ENCODE results near the gene AAGAB.

The AAGAB gene

DNA sequence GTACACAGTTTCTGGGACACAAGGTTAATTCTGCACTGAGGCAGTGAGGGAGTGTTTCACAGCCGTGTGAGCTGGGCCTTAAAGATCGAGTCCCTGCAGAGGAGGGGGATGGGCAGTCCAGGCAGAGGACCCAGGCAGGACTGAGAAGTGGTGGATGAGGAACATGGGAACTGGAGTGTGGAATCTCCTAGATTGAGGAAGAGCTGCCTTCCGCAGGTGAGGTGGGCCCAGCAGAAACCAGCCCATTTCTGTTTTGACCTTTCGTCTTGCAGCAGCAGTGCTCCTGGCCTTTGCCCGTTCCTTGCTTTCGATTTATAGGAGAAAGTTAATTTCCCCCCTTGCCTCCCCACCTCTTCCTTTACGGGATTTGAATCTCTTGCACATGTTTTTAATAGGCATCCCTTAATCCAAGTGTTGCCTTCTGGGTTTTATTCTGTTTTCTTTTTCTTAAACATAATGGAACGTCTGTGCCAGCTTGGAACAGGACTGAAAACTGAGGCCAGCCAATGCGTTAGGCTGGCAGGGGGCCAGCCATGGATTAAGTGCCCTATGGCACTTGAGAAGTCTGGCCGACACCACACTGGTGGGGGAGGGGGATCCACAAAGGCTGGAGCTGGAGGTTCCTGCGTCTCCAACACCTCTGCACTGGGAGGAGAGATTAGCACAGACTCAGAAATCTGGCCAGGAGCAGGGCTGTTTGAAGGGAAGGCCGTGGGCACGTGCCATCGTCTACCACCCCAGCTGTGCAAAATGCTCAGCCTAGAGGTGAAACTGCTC lies 78.1 kb downstream of the AAGAB start:
- no peak for DNase-seq (ENCODE audit: extremely low spot score, insufficient read length, low read depth)

DNA sequence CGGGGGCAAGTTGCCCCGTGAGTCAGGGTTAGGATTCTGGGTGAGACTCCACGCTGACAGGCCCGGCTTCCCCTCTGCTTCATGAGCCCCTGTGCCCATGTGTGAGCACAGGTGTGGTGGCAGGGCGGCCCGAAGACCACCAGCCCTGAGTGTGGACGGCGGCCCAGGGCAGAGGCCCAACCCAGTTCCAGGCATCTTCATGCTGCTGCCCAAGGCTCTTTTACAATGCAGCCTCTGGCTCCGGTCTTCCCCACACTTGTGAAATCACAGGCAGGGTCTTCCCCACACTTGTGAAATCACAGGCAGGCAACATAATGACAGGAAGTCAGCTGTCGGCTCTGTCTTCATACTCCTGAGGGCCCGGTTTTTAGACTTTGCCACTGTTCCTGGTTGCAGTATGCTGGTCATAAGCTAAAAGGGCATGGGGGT lies 78.8 kb downstream of the AAGAB start:
- DNase-seq (ENCODE audit: extremely low spot score, insufficient read length, low read depth) (peak; percentile 40), FAIRE-seq (peak; percentile 72)

More for the DNA sequence above, 78.1 kb downstream of the AAGAB start:
- no peak for FAIRE-seq

DNA sequence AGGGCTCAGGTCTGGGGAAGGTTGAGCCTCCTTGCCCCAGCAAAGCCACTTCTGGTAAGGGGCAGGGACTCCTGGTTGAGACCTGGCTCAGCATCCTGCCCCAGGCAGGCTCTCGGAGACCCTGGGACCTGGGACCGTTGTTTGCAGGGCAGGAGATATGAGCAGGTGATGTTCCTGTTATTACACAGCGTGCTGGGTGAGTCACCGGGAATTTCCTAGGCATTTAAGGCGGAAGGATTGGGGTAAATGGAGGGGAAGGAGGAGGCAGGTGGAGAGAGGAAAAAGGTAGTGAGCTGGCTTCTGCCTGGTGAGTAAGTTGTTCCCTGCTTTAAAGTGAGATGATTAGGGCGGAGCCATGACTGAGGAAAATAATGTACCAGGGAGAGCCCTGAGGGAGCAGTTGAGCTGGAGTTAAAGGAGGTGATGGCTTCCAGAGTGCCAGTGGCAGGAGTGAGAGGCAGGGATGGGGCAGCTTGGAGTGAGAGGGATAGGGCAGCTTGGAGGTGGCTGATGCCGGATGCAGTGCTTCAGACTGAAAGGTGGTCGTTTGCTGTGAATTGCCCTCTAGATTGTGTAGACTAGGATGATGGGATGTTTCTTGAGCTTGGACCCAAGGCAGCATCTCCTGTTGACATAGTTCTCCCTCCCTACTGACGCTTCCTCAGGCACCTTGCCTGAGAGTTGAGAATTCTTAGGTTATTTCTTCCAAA lies 79.4 kb downstream of the AAGAB start:
- DNase-seq (ENCODE audit: extremely low spot score, insufficient read length, low read depth) (no peak), FAIRE-seq (no peak)

DNA sequence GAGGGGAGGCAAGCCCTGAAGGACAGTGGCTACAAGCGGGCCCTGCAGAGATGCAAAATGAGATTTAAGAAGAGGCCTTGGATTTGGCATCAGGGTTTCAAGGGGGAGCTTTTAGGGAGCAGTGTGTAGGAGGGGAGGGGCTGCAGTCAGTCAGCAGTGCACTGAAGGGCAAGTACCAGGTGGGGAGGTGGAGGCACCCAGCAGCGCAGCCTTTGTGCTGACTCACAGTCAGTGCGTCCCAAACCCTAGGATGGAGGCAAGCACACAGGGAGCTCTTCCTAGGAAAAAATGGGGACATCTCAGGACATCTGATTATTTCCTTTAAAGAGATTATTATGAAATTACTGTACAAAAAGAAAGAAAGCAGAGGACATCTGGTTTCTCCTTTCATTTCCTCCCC lies 80.0 kb downstream of the AAGAB start:
- FAIRE-seq = no peak
- no peak for DNase-seq (ENCODE audit: extremely low spot score, insufficient read length, low read depth)

DNA sequence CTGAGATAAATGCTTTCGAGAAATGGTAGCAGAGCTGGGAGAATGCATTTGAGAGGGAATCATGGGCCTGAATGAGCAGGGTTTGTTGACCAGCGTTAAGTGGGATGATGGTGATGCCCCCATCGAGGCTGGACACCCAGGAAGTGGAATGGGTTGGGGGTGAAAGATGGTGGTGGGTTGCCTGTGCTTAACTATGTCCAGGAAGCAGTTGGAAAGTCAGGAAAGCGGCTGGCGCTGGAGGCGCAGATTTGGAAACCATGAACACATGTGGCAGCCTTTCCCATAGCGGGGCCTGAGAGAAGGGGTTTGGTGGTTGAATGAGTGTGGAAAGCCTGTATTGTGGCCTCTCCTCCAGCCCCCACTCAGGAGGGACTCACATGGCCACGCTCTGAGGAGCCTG lies 80.7 kb downstream of the AAGAB start:
- no peak for FAIRE-seq
- no peak for DNase-seq (ENCODE audit: extremely low spot score, insufficient read length, low read depth)

DNA sequence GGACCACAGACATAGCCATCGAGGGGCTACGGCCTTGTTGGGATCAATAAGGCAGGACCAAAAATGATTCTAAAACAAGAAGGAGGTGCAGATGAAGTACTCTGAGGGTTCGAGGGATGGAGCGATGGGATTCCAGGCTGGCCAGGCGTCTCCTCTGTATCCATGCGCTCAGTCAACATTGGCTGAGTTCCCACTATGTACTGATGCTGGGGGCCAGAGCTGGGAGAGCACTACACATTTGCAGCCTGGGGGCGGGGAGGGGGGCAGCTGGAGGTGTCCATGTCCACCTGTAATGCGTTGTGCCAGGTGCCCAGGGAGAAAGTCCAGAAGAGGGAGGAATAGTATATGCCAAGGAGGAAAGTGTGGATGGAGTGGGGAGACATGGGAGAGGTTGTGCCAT lies 81.5 kb downstream of the AAGAB start:
- DNase-seq (ENCODE audit: extremely low spot score, insufficient read length, low read depth) (no peak), FAIRE-seq (no peak)

DNA sequence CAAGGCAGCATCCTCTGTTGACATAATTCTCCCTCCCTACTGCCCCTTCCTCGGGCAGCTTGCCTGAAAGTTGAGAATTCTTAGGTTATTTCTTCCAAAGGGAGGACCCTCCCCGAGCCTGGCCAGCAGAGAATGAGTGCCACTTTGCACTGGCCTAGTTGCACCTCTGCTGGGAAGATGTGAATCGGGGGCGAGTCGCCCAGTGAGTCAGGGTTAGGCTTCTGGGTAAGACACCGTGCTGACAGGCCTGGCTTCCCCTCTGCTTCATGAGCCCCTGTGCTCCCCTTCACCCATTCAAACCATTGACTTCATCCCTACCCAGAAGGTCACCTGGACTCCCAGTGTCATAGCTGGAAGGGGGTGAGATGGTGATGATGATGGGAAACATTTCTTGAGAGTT lies 82.3 kb downstream of the AAGAB start:
- DNase-seq (ENCODE audit: extremely low spot score, insufficient read length, low read depth) (no peak), FAIRE-seq (no peak)

DNA sequence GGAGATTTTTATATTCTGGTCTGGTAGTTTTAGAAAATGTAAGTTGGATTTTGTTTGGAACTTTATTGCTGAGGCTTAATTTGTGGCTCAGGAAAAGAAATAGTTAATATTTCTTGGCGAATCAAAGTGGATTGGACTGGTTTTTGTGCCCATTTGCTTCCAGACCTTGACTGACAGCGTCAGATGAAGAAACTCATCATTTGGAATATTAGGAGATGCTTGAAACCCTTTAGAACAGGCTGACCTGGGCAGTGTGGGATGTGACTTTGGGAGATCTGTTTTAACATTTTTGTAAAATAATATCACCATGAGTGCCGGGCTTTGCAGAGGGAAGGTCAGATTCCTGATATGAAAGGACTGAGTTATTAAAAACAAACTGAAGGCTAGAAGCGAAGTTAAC lies 83.0 kb downstream of the AAGAB start:
- DNase-seq (ENCODE audit: extremely low spot score, insufficient read length, low read depth) (no peak), FAIRE-seq (no peak)

DNA sequence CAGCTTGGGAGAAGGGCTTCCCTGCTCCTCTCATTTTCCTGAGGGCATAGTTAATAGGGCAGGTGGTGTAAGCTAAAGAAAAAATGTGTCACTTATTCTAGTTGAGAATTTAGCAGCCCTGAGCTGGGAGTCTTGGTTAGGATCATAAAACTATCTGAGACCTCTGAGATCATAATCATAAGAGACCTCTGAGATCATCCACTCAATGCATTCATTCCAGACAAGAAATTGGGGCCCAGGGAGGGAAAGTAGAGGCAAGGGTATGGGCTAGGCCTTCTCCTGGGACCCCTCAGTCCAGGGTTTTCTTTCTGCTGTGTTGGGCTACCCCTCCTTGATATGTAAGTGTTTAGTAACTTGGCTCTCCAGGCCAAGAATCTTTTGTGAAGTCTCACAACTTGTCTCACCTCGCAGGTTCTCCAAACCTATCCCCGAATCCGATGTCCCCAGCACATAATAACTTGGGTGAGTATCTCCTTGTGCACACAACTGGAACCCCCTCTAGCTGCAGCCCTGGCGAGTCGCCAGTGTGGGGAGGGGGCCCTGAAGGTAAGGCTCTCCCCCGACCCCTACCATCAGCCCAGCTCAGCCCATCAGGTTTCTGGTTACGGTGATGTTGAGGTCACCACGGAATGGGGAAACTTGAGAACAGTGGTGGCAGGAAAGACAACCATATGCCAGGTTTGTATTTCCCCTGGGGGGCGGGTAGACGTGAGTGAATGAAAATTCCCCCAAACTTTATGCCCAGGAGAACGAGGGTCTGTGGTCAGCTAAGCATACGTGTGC lies 84.1 kb downstream of the AAGAB start:
- no peak for FAIRE-seq
- no peak for DNase-seq (ENCODE audit: extremely low spot score, insufficient read length, low read depth)

DNA sequence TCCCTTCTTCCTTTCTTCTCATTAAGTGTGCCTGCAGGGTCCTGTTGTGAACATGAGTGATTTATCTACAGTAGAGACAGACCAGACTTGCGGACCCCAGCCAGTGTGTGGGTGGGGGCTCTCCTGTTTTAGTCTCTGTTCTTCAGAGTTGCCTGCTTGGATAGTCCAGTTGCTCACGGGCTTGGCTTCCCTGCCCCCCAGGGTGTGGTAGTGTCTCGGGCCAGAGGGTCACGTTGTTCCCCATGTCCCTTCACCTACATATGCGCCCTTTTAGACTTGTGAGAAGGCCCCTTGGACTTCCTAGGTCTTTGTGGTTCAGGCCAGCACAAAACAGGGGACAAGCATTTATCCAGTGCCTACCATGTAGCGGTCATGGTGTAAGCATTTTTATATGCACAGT lies 85.8 kb downstream of the AAGAB start:
- no peak for FAIRE-seq

DNA sequence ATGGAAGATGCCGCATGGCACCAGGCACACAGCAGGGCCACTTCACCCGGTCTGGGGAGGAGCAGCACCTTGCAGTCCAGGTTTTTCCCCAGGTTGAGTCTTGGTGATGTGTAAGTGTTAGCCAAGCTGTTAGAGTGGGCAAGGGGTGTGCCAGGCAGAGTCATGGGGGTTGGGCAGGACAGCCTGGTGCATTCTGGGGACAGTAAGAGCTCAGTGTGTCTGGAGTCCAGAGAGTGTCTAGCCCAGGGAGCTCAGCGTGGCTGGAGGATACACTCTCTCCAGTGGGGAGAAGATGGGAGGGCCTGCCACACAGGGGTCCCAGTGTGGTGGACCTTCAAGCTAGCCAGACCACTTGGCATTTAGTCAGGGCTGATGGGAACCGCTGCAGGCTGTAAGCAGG lies 87.4 kb downstream of the AAGAB start:
- FAIRE-seq (no peak), DNase-seq (ENCODE audit: extremely low spot score, insufficient read length, low read depth) (no peak)

More for the DNA sequence above, 85.8 kb downstream of the AAGAB start:
- no peak for DNase-seq (ENCODE audit: extremely low spot score, insufficient read length, low read depth)

DNA sequence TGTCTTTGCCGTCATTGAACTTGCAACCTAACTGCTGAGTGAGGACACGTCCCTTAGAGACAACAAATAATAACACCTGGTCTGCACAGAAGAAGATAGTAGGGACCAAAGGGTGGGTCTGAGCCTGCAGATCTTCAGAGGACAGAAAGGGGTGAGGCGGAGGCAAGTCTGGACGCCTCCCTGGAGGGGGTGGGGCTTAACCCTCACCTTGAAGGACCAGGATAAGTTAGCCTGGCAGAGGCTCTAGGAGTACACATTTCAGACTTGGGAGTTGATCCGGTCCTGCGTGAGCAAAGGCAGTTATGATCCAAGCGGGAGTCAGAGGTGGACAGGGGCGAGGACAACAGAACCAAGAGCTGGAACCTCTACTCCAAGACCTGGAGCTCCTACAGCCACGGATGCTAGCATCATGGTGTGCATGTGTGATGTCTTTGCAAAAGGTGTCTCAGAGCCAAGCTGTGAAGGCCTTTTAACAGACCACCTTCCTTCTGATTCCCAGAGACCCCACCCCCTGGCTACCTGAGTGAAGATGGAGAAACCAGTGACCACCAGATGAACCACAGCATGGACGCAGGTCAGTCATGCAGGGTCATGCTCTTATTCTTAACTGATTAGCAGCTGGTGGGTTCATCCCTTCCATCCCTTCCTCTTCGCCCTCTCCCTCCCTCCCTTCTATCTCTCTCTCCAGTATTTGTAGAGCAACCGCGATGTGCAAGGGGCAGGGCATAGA lies 88.0 kb downstream of the AAGAB start:
- no peak for FAIRE-seq
- no peak for DNase-seq (ENCODE audit: extremely low spot score, insufficient read length, low read depth)

DNA sequence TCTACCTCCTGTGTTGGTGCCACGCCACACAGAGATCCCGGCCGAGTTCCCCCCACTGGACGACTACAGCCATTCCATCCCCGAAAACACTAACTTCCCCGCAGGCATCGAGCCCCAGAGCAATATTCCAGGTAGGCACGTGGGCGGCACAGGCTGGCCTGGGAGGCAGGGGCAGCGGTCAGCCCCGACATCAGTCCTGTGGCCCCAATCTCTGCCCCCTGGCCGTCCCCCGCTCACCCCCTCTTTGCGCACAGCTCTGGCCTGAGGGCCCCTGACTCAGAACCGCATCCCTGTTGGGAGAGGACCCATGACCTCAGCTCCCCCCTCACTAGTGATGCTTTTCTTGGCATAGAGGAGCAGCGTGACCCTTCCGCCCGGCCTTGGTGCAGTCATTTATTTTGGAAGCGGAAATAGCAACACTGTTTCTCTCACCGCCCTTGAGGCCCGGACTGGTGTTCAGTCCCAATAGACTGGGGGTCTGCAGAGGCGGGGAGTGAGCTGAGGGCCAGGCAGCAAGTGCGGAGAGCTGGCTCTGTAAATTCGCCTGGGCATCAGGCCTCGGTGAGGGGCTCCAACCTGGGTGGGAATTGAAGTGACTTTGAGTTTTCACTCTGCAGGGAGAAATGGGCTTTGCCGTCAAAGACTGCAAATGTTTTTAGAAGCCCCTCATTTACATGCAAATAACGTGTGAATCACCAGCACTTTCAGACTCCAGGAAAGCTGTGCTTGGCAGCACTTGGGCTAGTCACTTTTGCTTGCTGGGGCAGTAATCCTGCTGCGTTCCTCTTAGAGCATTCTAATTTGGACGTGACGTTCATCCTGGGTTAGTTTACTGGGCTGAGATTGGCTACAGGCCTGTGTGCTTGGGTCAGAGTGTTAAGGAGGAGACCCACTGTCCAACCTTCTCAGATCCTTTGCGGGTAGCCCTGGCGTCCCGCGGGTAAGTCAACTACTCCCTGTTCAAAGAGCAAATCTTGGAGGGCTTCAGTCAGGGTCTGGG lies 88.9 kb downstream of the AAGAB start:
- FAIRE-seq (no peak), DNase-seq (ENCODE audit: extremely low spot score, insufficient read length, low read depth) (no peak)

DNA sequence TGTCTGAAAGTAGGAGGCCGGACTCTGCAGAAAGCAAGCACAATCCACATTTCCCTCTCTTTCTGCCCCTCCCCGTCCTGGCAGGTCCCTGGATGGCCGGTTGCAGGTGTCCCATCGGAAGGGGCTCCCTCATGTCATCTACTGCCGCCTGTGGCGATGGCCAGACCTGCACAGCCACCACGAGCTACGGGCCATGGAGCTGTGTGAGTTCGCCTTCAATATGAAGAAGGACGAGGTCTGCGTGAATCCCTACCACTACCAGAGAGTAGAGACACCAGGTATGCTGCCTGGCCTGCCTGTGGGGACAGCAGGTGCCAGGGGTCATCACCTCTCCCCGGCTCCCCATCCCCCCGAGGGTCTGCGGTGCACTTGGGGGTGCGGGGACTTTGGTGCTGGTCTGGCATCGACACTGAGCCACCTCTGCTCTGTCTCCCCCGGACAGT lies 89.6 kb downstream of the AAGAB start:
- no peak for FAIRE-seq
- no peak for DNase-seq (ENCODE audit: extremely low spot score, insufficient read length, low read depth)

DNA sequence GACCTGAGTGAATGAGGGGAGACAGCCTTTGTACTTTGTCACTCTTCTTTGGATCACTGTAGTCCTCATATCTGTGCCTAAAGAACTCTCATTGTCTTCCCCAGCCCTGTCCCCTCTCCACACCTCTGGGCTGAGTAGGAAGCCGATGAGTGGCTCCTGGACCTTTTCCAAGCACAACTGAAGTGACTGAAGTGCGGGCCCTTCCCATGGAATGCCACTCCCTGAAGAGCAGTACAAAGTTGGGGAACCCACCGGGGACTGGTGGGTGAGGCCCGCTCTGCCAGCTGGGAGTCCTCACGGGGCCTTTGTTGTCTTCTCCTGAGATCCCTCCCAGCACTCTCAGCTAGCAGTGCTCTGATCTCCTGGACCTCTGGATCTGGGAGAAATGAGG lies 90.1 kb downstream of the AAGAB start:
- no peak for FAIRE-seq
- DNase-seq (ENCODE audit: extremely low spot score, insufficient read length, low read depth) = no peak

DNA sequence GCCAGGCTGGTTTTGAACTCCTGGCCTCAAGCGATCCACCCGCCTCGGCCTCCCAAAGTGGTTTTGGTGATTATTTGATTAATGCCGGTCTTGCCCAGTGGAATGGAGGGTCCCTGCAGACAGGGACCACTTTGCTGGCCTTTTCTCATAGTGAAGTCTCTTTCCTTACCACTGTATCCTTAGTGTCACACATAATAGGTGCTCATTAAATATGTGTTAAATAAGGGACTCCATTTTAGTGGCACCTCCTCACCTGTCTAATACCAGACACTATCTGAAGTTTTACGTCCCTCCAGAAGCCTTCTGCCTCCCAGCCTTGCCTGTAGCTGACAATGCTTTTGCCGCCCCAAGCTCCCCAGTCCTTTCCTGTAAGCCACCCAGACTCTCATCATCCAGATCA lies 91.3 kb downstream of the AAGAB start:
- DNase-seq (ENCODE audit: extremely low spot score, insufficient read length, low read depth) (no peak), FAIRE-seq (no peak)

DNA sequence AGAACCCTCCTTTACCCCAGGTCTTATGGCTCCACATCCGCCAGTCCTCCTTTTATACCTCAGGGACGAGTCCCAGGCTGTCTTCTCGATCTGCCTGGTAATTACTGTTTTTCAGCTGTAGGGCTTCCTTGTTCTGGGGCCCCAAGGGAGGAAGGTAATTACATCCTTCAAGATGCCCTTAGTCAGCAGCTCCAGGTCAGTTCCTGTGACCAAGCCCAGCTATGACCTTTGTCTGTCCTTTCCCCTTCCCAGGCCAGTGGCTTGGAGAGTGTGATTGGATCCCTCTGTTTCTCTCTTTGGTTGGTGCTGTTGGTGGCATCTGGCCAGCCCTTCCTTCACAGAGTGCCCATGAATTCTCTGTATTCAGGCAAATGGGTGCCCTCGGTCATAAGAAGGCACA lies 92.6 kb downstream of the AAGAB start:
- DNase-seq (ENCODE audit: extremely low spot score, insufficient read length, low read depth) (no peak), FAIRE-seq (no peak)

DNA sequence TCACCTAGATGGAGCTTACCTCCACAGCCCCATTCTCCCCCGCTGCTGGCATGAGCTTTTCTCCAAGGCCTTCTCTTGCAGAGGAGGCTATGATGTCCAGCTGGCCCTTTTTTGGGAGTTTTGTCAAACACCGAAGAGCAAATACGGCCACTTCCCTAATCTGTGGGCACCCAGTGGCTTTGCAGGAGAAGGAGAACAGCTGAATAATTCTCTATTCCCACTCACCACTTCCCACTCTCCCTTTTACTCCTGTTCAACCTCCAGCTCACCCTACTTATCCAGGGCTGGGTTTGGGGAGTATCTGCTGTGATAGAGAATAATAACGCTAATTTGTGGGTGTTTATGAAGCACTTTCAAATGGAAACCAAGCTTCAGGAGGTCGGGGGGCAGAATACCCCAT lies 93.0 kb downstream of the AAGAB start:
- FAIRE-seq (no peak), DNase-seq (ENCODE audit: extremely low spot score, insufficient read length, low read depth) (no peak)

DNA sequence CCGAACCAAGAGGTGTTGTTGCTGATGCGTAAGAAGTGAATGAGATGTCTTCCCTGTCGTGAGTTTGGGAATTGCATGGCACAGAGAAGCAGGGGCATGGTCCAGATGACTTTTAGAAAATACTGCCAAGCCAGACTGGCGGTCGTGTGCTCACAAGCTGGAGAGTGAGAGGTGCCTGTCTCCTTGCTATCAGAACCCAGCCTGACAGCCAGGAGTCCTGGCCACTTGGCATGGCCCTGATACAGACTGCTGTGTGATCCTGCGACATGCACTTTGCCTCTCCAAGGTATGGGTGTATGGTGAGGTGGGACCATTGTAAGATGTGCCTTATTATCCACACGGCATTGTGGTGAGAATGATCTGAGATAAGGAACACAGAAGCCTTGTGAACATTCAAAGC lies 96.1 kb downstream of the AAGAB start:
- DNase-seq (ENCODE audit: extremely low spot score, insufficient read length, low read depth) (no peak), FAIRE-seq (no peak)

Measured in GM18507 (cell line).